Gastrocnemius medialis (tissue), 4 donors: ENCODE results near the gene PRKN. TPM values are rescaled to one million over a fixed set of nuclear protein-coding genes. Genes with fewer than 3 reads are reported as not detected.

Experiments used
- ATAC-seq, 2 donors: fragments of 150-250 bp; one replicate each; pipeline ENCODE4 v1.9.1; 2016
- DNase-seq, 2 donors: peaks; one replicate each; pipeline ENCODE4 v3.0.0-alpha.2; 2019
- H3K27ac ChIP-seq, 4 donors: fragments of 200-600 bp; sonication (generic); 1 replicate in 1 of 4; 2 replicates in 3 of 4; pipeline ENCODE4 v1.5.1; 2016 to 2018; ENCODE audit warnings: mild to moderate bottlenecking in 2 of 4, moderate library complexity in 1 of 4
- H3K27me3 ChIP-seq, 3 donors: fragments of 200-600 bp; sonication (generic) in 2 of 3; 1 replicate in 1 of 3; 2 replicates in 2 of 3; pipeline versions ENCODE4 v1.5.1 to v1.6.0; 2016 to 2019; ENCODE audit warnings: mild to moderate bottlenecking in 1 of 3, moderate library complexity in 1 of 3
- H3K36me3 ChIP-seq, 2 donors: fragments of 200-600 bp; sonication (generic) in 1 of 2; one replicate each; pipeline ENCODE4 v1.5.1; 2017 to 2018
- H3K4me1 ChIP-seq, 2 donors: fragments of 200-600 bp; sonication (generic) in 1 of 2; one replicate each; pipeline ENCODE4 v1.5.1; 2016 to 2017; ENCODE audit warnings: mild to moderate bottlenecking in 2 of 2
- H3K4me3 ChIP-seq, 4 donors: fragments of 200-600 bp; sonication (generic) in 3 of 4; 1 replicate in 1 of 4; 2 replicates in 3 of 4; pipeline ENCODE4 v1.5.1; 2016 to 2019; ENCODE audit warnings: mild to moderate bottlenecking in 2 of 4
- H3K9me3 ChIP-seq, 3 donors: fragments of 200-600 bp; sonication (generic) in 2 of 3; 1 replicate in 1 of 3; 2 replicates in 2 of 3; pipeline ENCODE4 v1.5.1; 2016 to 2019
- POLR2A ChIP-seq, 2 donors: fragments of 450-650 bp; IDR thresholded peaks; one replicate each; pipeline ENCODE4 v1.6.1; 2017; ENCODE audit warnings: antibody characterized with exemption in 2 of 2, mild to moderate bottlenecking in 2 of 2, moderate library complexity in 2 of 2
- in situ Hi-C, 4 donors: fragments of 200-750 bp; cut with MboI; loops; one replicate each; pipeline versions ENCODE4 v1.15.0 to v1.8.0; 2017; ENCODE audit warnings: low sequenced_read_pairs in 4 of 4
- intact Hi-C: fragments of 100-400 bp; cut with DNase I; formaldehyde crosslinking; loops from one replicate; pipeline ENCODE4 v1.15.1; 2023; ENCODE audit warnings: low total_unique reads
- total RNA-seq, 4 donors: library from RNA; depleted of rRNA; stranded (reverse); fragments of >200 nt; gene quantifications; one replicate each; pipeline versions ENCODE4 v1.1.0 to v1.2.3, GENCODE V29; 2016
- TF ChIP-seq, protein P1 (sequence below), 5 experiments: fragments of 450-650 bp in 3 of 5; fragments of 200-600 bp in 2 of 5; sonication (generic) in 2 of 5; IDR thresholded peaks in 4 of 5; conservative IDR thresholded peaks in 1 of 5; 1 replicate in 4 of 5; 2 replicates in 1 of 5; pipeline ENCODE4 v1.5.1; 2016 to 2019; ENCODE audit warnings: antibody characterized with exemption in 5 of 5, mild to moderate bottlenecking in 3 of 5, moderate library complexity in 3 of 5

The PRKN gene
- total RNA-seq, 4 donors from 2014 or later = 8.4 to 21.6 (median 13.7) TPM

DNA sequence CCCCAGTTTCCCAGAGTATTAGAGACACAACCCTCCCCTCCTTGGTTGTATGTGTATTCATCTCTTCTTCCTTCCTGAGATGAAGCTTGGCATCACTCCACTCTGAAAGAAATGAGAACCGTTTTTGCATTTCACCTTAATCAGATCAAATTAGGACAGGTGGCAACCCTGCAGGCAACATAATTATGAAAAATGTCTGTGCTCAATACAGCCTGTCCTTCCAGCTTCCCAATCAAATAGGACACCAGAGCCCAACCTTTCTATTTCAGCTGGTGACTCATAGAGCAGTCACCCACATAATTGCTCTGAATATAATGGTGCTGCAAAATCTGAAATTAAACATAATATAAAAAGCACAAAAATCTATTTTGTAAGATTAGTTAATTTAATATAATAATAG lies 1143.5 kb downstream of the PRKN start:
- no peaks in the 10 kb centered on the region for H3K9me3 ChIP-seq
- ATAC-seq = no peak
- no peak for DNase-seq
- no peak overlapping the region for H3K27ac ChIP-seq
- H3K4me1 ChIP-seq = no peaks in the 10 kb centered on the region
- TF ChIP-seq POLR2A (IDR thresholded peaks at IDR 0.05) = no peak
- TF ChIP-seq, protein P1, sequence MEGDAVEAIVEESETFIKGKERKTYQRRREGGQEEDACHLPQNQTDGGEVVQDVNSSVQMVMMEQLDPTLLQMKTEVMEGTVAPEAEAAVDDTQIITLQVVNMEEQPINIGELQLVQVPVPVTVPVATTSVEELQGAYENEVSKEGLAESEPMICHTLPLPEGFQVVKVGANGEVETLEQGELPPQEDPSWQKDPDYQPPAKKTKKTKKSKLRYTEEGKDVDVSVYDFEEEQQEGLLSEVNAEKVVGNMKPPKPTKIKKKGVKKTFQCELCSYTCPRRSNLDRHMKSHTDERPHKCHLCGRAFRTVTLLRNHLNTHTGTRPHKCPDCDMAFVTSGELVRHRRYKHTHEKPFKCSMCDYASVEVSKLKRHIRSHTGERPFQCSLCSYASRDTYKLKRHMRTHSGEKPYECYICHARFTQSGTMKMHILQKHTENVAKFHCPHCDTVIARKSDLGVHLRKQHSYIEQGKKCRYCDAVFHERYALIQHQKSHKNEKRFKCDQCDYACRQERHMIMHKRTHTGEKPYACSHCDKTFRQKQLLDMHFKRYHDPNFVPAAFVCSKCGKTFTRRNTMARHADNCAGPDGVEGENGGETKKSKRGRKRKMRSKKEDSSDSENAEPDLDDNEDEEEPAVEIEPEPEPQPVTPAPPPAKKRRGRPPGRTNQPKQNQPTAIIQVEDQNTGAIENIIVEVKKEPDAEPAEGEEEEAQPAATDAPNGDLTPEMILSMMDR (IDR thresholded peaks at IDR 0.05 in 4 of 5, conservative IDR thresholded peaks at IDR 0.05 in 1 of 5) = no peak
- no peaks in the 10 kb centered on the region for H3K36me3 ChIP-seq
- in situ Hi-C loops (no loop called here), intact Hi-C loops (no loop called here)
- no peaks in the 10 kb centered on the region for H3K27me3 ChIP-seq
- no peak overlapping the region for H3K4me3 ChIP-seq

DNA sequence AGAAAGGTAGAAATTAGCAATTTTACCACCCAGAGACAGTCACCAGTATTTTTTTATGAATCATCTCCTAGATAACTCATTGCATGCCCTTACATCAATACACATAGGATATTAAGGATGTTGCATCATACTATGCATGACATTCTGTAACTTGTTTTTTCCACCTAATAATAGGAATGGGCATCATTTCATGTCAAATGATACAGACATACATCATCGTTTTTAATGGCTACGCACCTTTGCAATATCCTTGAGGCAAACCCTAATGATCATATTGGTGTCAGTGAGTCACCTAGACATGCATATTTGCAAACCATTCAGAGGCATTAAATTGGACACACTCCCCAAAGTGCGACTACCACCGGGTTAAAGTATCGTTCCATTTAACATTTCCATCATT lies 1144.0 kb downstream of the PRKN start:
- in situ Hi-C loops = no loop called here
- H3K27ac ChIP-seq = no peak overlapping the region
- no peak overlapping the region for H3K4me3 ChIP-seq
- TF ChIP-seq, protein P1 (IDR thresholded peaks at IDR 0.05 in 4 of 5, conservative IDR thresholded peaks at IDR 0.05 in 1 of 5) = no peak
- no peak for TF ChIP-seq POLR2A (IDR thresholded peaks at IDR 0.05)
- ATAC-seq = no peak
- no peaks in the 10 kb centered on the region for H3K36me3 ChIP-seq
- intact Hi-C loops = no loop called here
- no peak for DNase-seq
- no peaks in the 10 kb centered on the region for H3K27me3 ChIP-seq
- H3K4me1 ChIP-seq = no peaks in the 10 kb centered on the region
- no peaks in the 10 kb centered on the region for H3K9me3 ChIP-seq

DNA sequence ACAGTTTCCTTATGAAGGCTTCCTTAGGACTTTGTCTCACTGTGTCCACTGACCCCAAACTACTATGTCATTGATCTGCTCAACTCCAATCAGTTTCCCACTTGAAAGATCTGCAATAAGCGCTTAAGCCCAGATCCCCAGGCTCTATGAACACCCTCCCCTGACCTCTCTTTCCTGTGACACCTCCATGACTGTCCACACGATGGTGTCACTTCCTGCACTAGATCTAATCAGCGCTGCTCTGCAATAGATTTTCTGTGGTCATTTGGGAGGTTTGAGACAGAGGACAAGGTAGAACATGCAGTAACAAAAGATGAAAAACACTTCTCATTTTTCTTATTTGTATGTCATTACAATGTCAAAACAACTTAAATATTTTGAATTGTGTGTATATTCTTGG lies 1149.1 kb downstream of the PRKN start:
- no peak for TF ChIP-seq POLR2A (IDR thresholded peaks at IDR 0.05)
- TF ChIP-seq, protein P1 (IDR thresholded peaks at IDR 0.05 in 4 of 5, conservative IDR thresholded peaks at IDR 0.05 in 1 of 5) = no peak
- Histone ChIP-seq H3K4me3 (no peak overlapping the region), H3K27ac (no peak overlapping the region), H3K9me3 (no peaks in the 10 kb centered on the region), H3K4me1 (no peaks in the 10 kb centered on the region), H3K27me3 (no peaks in the 10 kb centered on the region), H3K36me3 (no peaks in the 10 kb centered on the region)
- ATAC-seq (no peak), DNase-seq (no peak)
- in situ Hi-C loops (no loop called here), intact Hi-C loops (no loop called here)

DNA sequence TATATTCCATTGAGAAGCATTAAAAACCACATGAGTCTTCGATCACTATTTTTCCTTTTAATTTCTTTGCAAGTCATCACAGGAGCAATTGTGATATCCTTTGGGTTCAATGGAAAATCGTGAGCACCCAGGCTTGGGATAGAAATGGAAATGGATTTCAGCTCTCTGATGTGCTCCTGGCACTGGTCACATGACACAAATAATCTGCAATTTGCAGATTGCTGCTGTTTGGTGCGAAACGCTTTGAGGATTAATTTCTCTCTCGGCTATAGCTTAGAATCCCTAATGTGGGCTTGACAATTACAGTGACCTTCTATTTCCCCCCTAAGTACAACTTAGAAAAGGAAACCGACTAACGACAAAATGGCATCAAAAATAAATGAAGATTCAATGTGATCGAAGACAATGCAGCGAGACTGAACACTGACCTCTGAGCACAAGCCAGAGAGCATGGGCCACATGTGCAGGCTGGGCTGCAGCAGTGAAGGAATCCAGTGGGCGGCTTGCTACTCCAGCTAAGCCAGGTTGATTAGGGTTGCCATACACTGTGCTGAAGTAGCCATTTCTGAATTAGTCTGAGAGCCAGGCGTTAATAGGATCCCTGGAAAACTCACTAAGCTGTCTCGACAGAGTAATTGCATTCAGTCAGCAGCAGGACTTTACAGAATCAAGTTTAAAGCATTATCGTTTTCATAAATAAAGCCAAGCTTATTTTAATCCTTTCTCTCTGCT lies 1151.9 kb downstream of the PRKN start:
- no peak for ATAC-seq
- intact Hi-C loops (no loop called here), in situ Hi-C loops (no loop called here)
- Histone ChIP-seq H3K27ac (no peak overlapping the region), H3K36me3 (no peaks in the 10 kb centered on the region), H3K4me3 (no peak overlapping the region), H3K9me3 (no peaks in the 10 kb centered on the region), H3K4me1 (no peaks in the 10 kb centered on the region), H3K27me3 (no peaks in the 10 kb centered on the region)
- no peak for DNase-seq
- TF ChIP-seq, protein P1 (IDR thresholded peaks at IDR 0.05 in 4 of 5, conservative IDR thresholded peaks at IDR 0.05 in 1 of 5) = no peak
- no peak for TF ChIP-seq POLR2A (IDR thresholded peaks at IDR 0.05)
